HCEC 1CT (cell line): ENCODE data around the gene PARD3B.

ENCODE experiments used
- DNase-seq: peaks from one replicate; pipeline ENCODE4 v3.0.0-alpha.2; 2017

PARD3B gene

DNA sequence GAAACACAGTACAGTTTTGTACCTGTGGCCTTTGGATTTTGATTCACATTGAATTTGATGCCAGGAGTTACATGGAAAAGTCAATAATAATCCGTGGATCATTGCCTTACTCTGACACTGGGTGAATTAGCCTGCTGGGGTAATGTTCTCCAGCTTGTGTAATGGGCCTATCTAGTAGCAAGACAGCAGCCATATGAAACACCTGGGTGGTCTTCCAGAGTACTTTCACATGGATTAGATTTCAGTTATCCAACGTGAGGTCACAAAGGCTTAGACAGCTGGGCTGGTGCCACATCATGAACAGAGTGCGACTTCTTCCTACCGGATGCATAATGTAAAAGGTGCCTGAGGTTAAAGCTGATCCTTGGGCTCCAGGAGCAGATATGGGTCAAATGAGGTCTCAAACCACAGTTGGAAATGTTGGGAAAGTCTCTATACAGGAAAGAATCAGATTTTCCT lies 486.8 kb downstream of the PARD3B start:
- DNase-seq: no peak

DNA sequence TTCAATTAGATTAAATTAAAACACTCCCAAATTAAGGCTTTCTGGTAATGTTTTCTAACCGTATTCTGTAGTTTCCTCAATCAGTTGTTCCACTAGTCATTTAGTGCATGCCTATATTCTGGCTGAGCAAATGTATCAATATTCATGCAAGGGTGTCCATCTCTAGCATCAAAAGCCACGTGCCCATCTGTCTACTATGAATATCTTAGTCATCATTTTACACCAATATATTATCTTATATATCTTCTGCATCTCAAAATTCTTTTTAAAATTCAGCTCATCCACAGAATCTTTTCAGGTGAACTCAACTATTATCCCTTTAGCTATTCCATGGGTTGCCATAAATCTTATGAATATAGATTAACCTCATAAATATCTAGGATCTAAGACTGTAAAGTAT lies 488.2 kb downstream of the PARD3B start:
- no peak for DNase-seq

DNA sequence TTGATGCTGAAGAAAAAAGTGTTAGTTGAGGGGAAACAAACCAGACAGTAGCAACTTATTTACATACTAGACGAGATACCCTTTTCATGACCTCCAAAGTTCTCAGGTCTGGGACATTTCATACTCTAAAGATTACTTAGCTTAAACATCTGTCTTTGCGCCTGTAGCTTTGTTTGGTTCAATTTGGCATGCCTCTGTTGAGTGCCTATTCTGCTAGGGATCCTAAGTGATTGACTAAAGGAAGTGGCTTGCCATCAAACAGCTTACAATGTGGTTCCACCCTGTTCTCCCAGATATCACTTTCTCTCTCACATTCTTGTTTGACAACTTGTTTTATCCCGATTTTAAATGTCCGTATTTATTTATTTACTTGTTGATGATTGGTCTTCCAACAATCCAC lies 488.8 kb downstream of the PARD3B start:
- no peak for DNase-seq

DNA sequence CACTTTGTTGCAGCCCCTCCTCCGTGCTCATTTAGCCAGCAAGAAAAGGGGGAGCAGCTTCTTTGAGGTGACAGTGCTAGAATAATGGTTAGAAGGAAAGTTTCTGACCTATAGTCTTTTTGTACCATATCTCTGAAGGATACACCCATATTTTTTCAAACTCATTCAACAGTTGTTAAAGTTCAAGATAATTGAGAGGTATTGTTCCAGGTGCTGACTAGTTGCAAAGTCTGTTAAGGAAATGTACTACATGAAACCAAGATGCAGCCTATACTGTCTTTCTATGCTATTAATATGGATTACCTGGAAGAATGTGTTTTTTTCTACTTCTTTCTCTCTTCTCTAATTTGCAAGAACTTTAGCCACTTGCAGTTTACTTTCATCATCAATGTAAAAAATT lies 495.0 kb downstream of the PARD3B start:
- no peak for DNase-seq

DNA sequence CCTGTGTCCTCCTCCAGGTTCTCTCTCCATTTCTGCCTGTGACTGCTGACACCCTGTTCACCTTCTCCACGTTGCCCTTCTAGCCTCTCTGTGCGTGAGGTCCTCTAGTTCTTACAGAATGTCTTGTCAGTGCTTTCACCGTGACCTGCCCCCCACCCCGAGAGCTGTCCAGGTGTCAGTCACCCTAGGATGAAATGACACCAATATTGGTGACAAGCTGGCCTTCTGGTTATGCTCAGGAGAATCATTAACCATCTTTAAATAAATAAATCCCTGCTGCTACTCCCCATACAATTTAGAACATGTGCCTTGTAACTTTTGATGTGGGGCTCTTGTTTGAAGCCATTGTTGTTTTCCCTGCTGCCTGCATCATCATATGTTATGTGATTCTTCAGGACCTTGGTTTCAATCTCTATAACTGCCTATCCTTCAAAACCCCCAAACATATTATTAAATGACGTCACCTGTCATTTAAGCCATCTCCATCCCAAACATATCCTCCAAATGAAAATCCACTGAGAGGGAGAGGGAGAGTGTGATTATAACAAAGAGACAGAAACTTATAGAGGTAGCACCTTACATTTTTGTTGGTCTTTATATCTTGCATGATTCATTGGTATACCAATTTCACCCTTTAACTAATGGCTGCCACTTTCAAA lies 496.3 kb downstream of the PARD3B start:
- DNase-seq: no peak

DNA sequence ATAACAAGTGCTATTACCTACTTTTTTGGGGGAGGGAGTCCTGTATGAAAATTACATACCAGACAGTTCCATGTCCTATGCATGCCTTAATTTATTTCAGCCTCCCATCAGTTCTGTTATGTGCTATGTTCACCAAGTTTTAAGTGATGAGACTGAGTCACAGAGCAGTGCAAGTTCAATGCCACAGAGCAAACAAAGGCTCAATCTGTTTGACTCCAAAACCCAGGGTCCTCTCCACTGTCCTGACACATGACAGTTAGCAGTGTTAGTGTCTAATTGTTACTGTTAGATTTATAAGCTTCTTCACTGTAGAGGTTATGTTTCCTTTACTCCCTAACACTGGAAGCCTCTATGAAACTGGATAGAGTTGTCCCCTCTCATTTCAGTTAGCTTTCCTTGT lies 498.0 kb downstream of the PARD3B start:
- DNase-seq: no peak

DNA sequence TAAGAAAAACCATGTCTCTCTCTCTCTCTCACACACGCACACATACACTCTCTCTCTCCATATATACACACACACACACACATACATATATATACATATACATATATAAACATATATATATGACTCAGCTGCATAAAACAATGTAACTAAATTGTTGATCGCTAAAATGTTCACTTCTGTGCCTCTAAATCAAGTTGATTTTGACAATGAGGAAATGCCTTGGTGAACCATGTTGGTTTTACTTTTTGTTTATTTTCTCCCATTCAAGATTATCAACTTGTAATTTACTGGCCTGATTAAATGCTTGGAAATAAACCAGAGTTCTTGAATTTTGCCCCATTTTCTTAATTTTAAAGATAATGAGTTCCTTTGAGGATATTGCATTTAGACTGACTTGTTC lies 500.4 kb downstream of the PARD3B start:
- no peak for DNase-seq

DNA sequence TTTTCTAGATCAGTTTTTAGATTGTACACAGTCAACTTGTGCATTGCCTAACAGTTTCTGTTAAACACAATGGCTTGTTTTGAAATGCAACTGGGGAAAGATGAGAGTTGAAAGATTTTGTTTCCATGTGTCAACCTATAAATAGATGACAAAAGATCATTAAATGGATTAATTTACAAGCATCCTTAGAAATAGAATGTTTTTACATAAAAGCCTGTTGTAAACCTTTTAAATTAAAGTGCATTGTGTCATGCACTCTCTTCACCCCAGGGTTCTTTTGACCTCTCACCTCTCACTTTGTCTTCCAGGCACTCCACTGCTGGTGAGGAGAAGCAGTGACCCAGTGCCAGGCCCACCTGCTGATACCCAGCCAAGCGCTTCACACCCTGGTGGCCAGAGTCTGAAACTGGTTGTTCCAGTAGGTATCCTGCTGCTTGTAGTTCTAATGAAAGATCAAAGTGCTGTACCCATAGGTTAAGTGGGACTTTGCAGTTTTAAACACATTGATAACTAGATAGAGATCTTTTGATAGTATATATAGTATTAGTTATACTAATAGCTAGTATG lies 502.1 kb downstream of the PARD3B start:
- no peak for DNase-seq

DNA sequence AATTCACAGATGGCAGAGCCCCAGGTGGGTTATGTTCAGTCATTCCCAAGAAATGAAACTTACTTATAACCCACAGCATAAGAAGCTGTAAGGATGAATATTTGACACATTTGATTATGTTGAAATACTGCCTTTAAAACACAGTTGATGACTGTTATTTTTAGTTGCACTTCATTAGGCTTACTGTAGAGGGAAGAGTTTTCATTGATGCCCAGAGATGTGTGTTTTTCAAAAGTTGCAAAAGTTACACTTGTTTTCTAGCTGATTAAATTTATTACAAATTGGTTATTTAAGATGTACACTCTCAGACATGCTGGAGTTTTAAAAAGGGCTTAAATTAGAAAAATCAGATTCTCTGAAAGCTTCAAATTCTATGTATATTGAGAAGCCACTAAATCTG lies 506.1 kb downstream of the PARD3B start:
- peak; percentile 14 for DNase-seq

DNA sequence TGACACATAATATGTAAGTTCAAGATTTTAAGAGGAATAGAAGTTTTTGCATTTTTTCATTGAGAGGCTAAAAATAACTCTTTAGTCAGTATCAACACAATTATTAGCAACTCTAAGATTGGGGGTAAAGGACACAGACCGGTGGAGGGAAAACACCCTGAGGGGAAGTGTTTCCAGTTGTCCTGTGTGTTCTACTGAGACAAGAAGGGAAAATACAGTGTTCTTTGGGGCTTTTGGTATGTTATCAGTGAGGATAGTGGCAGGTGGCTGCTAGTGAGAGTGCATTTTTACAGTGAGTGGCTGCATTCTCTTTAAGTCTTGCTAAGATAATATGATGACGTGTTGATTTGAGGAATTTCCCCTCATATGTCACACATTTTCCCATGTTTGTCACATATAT lies 507.5 kb downstream of the PARD3B start:
- no peak for DNase-seq

DNA sequence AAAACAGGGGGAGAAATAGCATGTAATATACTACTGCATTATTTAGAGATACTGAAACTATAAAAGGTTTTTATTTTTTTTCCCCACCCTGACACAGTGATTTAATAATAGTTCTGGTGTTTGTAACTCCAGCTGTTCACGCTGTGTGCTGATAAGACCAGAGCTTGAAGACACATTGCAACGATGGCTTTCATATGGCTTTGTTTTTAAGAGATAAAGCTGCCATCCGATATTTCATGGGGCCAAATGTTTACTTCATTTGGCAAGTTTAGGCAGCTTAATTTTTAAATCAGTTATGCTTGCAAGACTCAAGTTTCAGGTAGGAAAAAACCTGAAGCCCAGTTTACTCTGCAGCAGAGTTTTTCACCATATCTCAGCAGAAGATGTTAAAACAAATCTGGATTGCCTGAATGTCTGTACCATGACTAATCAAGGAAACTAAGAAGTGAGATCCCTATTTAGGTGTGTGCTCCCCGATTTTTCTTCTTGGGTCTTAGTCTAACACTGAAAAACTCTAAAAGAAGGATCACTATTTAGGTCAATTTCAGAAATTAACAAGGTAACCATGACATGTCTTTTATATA lies 508.6 kb downstream of the PARD3B start:
- DNase-seq: no peak

DNA sequence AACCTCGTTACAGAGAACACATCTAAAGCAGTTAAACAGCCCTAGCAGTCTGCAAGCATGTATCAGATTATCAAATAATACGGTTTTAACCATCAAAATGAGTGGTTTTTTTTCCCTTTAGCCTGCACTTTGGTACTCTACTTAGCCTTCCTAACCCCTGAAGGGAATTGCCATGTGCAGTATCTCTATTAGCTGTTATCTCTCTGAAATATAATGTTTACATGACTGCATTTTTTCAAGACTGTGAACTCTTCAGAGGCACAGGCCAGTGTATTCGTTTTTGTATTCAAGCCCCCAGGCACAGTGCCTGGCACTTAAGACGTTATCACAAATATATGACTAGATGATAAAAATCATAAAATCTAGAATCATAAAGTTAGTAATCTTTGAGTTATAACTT lies 509.5 kb downstream of the PARD3B start:
- DNase-seq: no peak

DNA sequence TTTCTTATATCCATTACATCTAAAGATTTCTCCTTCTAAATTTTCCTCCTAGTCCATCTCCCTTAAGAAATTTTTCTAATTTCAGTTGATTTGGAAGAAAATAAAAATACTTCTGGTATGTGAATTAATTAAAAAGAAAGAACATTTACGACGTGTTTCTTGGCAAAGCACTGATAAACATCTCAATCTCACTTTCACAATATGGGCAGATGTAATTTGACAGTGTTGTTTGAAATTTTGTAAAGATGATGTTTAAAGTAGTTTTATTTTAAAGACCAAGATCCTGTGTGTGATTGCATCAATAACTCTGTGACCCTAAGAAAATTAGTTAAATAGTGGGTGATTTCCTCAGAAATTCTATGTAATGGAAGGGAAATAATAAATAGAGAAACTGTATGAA lies 510.0 kb downstream of the PARD3B start:
- DNase-seq: no peak

DNA sequence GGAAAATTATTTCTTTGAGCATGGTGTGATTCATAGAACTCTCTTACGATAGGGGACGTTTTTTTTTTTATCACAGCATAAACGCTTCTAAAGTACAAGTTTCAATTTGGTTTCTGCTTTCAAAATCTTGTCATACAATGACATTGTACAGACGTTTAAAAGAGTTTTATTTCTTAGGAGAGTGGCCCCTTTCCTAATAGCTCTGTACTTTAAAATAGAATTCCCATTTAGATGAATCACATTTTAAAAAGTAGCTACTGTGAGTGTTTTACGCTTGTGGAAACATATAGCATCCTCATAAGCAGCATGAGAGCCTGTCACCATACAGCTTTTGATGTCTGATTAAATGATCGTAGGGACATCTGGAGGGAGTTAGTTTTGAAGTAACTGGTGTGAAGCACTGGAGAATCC lies 510.9 kb downstream of the PARD3B start:
- no peak for DNase-seq

DNA sequence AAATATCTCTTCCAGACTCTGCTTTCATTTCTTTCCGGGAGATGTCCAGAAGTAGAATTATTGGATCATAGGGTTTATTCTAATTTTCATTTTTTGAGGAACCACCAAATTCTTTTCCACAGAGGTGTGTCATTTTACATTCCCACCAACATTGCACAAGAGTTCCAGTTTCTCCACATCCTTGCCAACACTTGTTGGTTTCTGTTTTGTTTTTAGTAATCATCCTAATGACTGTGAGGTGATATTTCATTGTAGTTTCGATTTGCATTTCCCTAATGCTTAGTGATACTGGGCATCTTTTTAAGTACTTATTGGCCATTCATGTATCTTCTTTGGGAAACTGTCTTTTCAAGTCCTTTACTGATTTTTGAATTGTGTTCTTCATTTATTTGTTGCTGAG lies 513.1 kb downstream of the PARD3B start:
- DNase-seq: no peak

DNA sequence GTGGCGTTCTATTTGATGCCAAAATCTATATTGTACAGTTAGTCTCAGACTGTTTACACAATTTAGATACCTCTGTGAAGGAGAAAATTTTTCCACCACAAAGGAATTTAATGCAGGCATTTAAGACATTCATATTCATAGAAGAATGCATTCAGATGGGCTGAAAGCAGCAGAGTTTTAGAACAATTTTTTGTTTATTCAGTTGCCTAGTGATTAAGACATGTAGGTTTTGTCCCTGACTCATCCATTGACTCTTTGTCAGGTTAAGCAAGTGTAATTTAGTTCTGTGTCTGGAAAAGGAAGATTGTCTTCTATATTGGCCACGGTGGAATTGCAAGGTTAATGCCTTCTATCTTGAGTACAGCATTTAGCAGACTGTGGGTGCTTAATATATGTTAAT lies 515.0 kb downstream of the PARD3B start:
- peak; percentile 83 for DNase-seq

DNA sequence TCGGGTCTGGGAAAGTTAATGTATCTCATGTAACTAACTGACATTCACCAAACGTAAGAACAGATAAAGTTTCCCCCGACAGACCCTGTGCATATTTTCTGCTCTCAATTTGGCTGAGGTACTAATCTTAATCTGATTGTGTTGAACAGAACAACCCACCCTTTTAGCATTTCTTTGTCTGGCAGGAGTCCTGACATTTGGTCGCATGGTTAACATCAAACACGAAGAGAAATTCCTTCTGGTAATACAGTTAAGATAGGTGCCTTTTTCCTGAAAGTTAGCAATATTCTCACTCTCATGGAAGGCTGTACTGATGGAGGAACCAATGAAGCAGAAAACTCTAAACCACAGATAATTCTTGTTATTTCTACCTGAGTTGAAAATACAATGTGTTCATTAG lies 520.8 kb downstream of the PARD3B start:
- no peak for DNase-seq

DNA sequence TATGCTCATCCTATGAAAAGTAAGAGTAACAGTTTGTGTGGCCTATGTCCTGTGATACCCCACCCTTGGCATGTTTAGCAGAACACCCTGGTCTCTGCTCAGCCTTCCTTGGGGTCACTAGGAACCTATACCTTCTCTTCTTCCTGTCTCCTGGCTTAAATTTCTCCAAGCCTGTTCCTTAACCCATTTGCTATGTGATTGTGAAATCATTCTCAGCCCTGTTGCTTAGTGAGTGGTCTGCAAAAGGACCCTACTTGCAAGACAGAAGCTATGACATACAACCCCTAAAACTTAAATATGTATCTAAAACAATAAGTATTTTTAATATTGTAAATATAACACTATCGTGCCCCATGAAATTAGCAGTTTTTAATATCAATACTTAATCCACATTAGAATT lies 524.7 kb downstream of the PARD3B start:
- DNase-seq: no peak

DNA sequence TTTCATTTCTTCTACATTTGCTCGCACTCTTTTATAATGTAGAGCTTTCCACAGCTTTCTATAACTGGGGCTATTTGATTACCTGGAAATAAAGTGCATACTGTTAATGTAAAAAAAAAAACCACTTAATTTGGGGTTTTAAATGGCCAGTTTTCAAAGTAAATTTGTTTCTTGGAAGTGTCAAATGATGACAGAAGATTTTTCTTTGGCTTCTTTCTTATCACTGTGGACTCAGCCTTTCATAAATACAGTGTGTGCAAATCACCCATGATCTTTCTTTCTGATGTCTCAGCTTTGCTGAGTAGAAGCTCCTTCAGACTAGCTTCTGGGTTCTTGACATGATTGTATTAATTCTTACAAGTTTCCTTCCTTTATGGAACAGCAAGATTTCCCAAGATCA lies 525.6 kb downstream of the PARD3B start:
- DNase-seq: no peak

DNA sequence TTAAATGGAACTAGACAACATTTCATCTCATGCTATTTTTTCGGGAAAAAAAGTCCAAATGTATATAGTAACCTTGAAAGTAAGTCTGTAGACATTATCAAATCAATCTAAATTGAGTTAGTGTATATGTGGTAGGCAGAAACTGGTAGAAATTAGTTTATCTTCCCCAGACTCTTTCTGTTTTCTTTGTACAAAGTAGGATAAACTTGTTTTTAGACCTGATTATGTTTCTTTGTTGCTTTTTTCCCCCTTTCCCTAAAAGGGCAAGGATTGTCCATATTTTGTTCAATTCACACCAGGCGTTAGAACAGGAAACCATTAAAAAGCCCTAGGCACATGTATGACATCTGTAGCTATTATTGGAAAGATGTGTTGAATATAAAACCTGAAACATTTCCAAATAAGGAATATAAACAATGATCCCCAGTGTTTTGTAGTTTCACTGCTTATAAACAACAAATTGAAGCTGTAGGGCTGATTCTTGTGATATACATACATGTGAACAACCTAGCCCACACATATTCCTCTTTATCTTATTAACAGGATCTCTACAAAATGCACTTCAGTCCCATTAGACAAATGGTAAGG lies 528.3 kb downstream of the PARD3B start:
- no peak for DNase-seq

DNA sequence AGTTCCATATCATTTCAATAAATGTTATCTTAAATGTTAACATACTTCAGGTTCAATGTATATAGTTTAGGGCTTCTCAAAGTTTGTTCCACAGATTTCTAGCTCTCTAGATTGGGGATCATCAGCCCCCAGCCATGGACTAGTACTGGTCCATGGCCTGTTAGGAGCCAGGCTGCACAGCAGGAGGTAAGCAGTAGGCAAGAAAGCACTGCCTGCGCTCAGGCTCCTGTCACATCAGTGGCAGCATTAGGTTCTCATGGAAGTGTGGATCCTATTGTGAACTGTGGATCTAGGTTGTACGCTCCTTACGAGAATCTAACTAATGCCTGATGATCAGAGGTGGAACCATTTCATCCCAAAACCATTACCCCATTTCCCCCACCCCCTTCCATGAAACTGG lies 531.1 kb downstream of the PARD3B start:
- no peak for DNase-seq

DNA sequence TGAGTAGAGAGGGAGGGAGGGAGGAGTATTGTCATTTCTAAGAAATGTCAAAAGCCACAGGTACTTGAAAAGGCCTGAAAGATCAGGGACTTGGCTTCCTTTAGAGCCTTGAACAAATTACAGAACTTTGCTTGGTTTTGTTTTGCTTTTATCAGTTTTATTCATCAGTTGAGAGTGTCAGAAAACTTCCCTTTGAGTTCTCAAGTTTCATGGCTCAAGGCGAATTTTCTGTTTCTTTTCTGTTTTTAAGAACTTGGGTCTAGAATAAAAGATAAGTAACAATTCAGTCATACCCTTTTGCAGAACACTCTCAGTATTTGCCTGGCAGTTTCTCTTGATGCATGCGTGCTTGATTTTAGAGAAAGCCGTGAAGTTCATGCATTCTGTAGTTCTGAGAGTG lies 531.9 kb downstream of the PARD3B start:
- no peak for DNase-seq

DNA sequence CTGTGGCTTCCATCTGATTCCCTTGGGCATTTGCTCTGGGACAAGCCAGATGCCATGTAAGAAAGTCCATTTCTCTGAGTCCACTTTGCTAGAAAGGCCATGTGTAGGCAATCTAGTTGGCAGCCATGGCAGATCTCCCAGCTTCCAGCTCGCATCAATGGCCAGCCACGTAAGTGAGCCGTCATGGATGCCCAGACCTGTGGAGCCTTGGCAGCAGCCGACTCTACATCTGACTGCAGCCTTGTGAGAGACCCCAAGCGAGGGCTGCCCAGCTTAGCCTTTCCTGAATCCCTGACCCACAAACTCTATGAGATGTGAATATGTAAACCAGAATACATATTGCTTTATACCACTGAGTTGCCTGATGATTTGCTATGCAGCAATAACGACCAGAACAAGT lies 533.5 kb downstream of the PARD3B start:
- no peak for DNase-seq

DNA sequence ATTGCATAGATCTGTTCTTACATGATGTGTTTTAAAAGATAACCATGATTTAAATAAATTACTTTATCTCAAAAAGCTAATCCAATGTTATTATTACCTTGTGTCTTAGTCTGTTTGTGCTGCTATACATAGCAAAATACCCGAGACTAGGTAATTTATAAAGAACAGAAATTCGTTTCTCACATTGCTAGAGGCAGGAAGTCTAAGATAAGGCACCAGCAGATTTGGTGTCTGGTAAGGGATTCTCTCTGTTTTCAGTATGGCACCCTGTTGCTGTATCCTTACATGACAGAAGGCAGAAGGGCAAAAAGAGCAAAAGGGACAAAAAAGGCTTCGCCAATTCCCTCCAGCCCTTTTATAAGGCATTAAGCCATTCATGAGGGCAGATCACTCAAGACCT lies 533.9 kb downstream of the PARD3B start:
- no peak for DNase-seq

DNA sequence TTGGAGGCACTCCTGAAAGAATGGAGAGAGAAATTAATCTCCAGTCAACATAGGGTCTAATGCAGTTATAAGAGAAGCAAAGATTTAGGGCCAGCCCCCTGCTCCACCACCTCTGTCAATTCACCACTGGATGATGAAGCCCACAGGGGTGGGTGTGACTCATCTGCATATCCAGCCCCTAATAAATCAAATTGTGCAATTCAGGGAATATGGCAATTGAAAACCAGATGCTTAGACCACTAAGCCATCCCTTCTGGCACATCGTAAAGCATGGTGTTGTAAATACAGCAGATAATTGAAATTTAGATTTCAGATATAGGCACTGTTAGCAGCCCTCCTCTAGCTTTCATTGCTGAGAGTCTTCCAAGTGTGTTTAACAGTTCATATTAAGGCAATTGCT lies 541.4 kb downstream of the PARD3B start:
- DNase-seq: peak; percentile 41
